GM18526 (cell line): ENCODE data around the gene PRORP.

Source experiments
- POLR2A ChIP-seq: IDR thresholded peaks from 3 replicates; pipeline ENCODE4 v1.6.1; 2011; ENCODE audit not compliant: insufficient read length; ENCODE audit errors: extremely low read depth

PRORP gene

DNA sequence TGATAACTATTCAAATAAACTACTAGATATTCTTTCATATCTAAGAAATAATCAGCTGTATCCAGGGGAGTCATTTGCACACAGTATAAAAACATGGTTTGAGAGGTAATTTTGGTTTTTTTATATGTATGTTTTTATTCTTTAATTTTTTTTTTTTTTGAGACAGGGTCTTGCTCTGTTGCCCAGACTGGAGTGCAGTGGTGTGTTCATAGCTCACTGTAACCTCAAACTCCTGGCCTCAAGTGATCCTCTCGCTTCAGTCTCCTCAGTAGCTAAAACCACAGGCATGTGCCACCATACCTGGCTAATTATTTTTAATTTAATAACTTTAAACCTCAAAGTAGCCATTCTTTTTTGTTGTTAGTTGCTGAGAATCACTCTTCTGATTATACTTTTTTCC is 1.8 kb downstream of the PRORP start:
- no peak for TF ChIP-seq POLR2A

DNA sequence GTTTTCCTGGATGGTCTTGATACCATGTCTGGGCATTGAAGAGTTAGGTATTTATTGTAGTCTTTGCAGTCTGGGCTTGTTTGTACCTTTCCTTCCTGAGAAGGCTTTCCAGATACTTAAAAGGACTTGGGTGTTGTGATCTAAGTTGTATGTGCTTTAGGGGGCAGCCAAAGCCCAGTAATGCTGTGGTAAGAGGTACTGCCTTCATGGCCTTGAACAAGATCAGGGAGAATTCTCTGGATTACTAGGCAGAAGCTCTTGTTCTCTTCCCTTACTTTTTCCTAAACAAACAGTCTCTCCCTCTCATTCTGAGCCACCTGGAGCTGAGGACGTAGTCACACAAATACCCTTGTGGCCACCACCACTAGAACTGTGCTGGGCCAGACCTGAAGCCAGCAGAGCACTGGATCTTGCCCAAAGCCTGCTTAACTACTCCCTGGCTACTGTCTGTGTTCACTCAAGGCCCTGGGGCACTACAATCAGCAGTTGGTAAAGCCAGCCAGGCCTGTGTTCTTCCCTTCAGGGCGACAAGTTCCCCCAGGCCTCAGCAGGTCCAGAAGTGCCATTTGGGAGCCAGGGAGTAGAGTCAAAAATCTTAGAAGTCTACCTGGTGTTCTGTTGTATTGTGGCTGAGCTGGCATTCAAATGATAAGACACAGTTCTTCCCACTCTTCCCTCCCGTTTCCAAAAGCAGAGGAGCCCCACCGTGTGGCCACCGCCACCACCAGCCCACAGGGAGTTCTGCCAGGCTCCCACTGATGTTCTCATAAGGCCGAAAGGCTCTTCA is 11.4 kb downstream of the PRORP start:
- TF ChIP-seq POLR2A = no peak

DNA sequence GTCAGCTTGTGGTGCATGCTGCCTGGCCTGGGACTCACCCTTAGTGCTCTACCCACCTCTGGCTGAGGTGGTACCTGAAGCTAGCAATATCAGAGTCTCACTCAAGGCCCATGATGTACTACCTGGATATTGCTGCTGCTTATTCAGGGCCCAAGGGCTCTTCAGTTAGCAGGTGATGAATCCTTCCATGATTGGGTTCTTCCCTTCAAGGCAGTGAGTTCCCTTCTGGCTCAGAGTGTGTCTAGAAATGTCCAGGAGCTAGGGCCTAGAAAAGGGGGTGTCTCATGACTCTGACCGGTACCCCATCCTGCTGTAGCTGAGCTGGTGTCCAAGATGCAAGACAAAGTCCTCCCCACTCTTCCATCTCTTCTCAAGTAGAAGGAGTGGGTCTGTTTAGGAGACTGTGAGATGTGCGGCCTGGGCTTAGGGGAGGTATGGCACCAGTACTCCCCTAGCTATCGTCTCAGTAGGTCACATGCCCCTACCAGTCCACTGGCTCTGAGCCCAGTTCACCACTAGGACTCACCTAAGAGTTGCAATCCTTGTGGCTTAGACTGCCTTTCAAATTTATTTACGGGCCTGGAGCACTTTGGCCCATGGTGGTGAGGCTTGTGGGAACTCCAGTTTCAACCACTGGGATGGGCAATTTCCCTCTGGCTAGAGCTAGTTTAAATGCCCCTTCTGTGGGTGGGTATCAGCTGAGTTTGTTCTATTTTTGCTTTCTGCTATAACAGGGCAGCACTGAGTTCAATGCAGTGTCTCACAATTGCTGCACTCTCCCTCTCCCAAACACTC is 12.2 kb downstream of the PRORP start:
- TF ChIP-seq POLR2A = no peak

DNA sequence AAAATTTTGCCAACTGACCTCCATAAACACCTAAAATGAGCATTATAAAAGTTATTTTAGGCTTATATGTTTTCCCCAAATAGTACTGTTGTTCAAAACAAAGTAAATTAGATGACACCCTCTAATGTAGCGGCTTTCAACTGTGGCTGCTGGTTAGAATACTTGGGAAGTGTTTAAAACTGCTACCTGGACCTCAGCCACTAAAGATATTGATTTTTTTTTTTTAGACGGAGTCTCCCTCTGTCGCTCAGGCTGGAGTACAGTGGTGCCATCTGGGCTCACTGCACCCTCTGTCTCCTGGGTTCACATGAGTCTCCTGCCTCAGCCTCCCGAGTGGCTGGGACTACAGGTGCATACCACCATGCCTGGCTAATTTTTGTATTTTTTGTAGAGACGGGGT is 16.2 kb downstream of the PRORP start:
- no peak for TF ChIP-seq POLR2A

DNA sequence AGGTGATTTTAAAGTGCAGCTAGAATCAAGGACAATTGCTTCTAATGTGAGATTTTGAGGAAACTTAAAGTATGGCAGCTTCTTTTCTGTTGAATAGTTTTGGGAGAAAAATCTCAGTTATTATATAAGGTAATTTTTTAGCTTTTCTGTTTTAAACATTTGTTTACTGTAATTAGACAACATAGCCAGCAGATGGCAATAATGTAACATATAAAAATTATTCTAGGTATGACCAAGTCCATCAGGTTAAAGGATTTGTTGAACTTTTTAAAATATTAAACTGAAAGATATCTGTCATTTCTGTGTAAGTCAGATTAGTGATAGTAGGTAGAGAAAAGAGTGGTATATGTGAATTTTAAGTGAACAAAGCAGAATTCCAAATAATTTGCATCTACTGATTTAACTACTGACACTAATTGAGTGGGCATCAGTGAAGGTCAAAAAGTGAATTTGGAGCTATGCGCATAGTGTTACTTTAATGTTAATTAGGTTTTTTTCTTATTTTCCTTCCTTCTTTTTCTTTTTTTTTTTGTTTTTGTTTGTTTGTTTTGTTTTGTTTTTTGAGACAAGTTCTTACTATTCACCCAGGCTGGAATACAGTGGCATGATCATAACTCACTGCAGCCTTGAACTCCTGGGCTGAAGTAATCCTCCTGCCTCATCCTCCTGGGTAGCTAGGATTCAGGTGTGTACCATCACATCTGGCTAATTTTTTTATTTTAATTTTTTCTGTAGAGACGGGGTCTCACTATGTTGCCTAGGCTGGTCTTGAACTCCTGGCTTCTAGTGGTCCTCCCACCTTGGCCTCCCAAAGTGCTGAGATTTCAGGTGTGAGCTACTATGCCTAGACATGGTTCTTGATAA is 18.6 kb downstream of the PRORP start:
- TF ChIP-seq POLR2A = no peak

DNA sequence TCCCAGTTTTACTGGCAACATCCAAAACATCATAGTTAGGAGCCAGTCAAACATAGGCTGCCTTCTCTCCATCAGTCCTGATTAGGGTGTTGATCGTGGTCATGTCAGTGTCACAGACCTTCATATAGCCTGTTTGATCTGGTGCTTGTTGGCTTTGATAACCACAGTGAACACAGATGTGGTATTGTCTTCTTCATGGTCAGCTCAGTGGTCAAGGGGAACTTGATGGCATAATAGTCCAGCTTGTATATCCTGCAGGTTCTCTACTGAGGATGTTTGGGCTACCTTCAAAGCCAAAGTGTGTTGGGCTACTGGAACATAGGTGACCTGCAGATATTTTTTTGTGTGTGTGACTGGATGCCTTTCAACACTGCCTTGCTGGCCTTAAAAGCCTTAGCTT is 21.7 kb downstream of the PRORP start:
- no peak for TF ChIP-seq POLR2A

DNA sequence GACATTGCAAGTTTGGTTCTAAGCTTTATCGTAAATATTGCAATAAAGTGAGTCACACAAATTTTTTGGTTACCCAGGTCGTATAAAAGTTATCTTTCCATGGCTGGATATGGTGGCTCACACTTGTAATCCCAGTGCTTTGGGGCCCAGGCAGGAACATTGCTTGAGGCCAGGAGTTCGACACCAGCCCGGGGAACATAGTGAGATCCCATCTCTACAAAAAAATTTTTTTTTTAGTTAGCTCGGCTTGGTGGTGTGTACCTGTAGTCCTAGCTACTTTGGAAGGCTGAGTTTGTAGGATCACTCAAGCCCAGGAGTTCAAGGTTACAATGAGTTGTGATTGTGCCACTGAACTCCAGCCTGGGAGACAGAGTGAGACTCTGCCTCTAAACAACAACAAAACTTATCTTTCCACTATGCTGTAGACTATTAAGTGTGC is 24.4 kb downstream of the PRORP start:
- TF ChIP-seq POLR2A = no peak

DNA sequence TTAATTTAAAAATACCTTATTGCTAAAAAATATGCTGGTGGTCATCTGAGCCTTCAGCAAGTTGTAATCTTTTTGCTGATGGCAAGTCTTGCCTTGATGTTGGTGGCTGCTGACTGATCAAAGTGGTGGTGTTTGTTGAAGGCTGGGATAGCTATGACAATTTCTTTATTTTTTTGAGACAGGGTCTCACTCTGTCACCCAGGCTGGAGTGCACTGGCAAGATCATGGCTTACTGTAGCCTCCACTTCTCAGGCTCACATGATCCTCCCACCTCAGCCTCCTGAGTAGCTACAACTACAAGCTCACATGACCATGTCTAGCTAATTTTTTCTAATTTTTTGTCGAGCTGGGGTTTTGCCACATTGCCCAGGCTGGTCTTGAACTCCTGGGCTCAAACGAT is 24.8 kb downstream of the PRORP start:
- TF ChIP-seq POLR2A = no peak

DNA sequence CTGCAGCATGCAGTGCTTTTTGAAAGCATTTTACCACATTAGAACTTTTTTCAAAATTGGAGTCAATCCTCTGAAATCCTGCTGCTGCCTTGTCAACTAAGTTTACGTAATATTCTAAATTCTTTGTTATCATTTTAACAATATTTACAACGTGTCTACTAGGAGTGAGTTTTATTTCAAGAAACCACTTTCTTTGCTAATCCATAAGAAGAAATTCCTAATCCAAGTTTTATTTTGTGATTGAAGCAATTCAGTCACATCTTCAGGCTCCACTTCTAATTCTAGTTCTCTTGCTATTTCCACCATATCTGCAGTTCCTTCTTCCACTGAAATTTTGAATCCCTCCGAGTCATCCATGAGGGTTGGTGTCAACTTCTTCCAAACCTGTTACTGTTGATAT is 25.4 kb downstream of the PRORP start:
- no peak for TF ChIP-seq POLR2A

DNA sequence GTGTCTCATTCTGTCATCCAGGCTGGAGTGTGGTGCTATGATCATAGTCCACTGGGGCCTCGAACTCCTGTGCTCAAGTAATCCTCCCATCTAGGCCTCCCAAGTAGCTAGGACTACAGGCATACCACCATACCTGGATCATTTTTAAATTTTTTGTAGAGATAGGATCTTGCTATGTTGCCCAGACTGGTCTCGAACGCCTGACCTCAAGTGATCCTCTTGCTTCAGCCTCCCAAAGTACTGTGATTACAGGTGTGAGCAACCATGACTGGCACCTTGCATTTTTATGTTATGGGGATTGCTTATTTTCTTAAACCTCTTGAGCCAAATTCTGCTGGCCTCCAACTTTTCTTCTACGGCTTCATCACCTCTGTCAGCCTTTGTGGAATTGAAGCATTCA is 26.9 kb downstream of the PRORP start:
- no peak for TF ChIP-seq POLR2A

DNA sequence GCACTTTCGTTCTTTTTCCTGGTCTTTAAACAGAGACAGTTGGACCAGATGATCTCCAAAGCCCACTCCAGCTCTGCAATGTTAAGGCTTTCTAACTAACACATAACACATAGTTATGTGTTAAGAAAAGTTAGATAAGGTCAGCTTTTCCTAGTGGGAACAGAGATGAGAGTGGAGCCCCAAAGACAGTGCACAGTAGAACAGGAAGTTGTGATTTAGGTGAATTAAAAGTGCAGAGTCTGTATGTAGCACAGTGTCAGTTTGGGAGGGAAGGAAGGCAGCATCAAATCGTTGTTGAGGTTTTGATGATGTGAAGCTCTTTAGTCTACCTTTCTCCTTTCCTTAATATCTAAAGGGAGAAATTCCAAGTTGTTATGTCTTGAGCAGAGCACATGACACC is 31.7 kb downstream of the PRORP start:
- TF ChIP-seq POLR2A = no peak

DNA sequence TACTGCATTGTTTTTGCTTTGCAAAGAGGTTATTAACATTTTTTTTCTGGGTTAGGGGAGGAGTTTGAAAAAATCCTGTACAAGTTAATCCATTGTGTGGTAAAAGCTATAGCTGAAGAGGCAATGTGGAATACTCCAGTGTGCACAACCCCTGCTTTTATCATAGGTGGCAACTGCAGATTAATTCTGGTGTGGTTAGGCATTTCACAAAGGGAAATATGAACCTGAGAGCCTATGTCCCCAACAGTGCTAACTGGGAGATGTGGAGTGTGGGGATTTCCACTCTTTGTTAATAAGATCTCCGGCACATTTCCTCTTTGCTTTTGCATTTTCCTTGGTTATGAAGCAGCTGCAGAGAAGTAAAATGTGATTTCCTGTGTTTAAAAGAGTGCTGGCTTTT is 33.6 kb downstream of the PRORP start:
- no peak for TF ChIP-seq POLR2A

DNA sequence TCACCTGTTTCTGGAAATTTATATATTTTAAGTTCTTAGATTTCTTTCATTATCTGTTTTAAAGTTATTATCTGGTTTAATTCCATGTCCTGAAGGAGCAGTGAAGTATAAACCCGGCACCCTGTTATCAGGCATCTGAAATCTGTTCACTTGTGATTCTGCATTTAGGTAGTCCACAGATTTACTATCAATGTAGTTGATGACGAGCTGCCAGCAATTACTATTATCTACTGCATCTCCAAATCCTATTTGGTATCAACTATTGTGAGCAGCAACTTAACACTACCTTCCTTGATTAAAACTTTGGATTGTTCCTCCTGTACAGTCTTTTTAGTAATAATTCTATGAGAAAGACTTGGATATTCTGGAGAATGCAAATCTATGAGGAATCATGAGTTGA is 36.1 kb downstream of the PRORP start:
- TF ChIP-seq POLR2A = no peak

DNA sequence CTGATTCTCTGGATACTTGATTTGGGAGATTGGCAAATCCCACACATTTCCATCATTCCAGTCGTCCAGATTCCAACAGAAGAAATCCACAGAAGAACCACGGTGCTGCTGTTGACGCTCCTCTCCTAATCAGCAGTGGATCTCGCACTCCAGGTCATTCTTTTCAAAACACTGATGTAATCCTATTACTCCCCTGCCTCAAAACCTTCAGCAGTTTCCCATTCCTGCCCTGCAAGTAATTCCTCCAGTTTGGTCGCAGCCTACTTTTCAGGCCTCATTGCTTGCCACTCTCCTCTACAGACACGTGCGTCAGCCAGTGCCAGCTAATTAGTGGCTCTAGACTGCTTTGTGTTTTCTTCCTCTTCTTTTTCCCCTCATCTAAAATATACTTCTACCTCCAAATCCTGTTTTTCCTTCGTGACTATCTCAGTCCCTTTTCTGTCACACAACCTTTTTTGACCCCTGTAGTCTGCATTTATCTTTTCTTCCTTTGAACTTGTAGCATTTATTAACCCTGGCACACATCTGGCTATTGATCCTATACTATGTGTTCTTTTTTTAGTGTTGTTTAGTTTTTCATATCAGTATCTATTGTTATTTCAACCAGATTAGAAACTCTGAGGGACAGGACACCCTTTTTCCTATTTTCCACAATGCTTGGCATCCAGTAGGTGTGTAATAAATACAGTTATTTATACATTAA is 36.8 kb downstream of the PRORP start:
- no peak for TF ChIP-seq POLR2A

DNA sequence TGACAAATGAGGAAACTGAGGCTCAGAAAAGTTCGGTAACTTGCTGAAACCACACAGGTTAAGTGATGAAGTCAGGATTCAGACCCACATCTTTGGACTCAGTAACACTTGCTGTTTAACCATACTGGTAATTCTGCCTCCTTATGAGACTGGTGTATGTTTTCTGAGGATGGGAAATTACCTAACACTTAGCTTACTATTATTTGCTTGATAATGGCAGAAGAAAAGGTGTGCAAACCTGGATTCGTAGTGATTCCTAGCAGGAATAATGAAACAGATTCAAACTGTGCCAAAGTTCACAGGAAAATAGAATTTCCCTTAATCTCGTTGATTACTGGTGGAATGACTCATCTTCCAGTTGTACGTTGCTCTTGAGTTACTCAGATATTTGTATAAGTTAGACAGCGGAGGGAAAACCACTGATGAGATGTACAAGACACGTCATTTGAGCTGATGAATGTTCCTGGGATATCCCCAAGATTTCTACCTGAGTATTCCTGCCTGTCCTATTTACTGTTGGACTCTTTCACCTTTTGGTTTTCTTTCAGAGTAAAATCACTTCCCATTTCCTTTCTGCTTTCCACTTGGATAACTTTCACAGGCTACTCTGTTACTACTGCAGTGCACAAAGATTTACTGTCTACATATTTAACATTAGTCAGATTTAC is 37.5 kb downstream of the PRORP start:
- TF ChIP-seq POLR2A = no peak

DNA sequence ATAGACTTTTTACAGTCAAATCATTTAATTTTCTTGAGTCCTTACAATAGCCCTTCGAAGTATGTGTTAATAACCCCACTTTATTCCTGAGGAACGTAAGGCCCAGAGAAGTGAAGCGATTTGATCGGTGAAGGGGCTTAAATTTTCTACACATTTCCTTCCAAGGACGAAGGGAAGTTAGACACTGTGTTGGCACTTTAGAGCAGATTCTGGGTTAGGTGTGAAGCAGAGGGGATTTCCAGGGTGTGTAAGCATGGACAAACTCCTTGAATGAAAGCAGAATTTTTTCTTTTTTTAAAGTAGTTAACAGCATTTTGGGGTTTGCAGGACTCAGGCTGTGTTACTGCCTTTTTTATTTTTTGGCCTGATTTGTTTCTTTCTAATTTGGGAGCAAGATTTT is 38.9 kb downstream of the PRORP start:
- TF ChIP-seq POLR2A = no peak
